Gastrocnemius medialis (tissue), 4 donors: ENCODE measurements around the gene ABO.

Experiments used
- CTCF ChIP-seq, 5 experiments: fragments of 450-650 bp in 3 of 5; fragments of 200-600 bp in 2 of 5; sonication (generic) in 2 of 5; IDR thresholded peaks in 4 of 5; conservative IDR thresholded peaks in 1 of 5; 1 replicate in 4 of 5; 2 replicates in 1 of 5; pipeline ENCODE4 v1.5.1; 2016 to 2019; ENCODE audit warnings: antibody characterized with exemption in 5 of 5, mild to moderate bottlenecking in 3 of 5, moderate library complexity in 3 of 5
- POLR2A ChIP-seq, 2 donors: fragments of 450-650 bp; IDR thresholded peaks; one replicate each; pipeline ENCODE4 v1.6.1; 2017; ENCODE audit warnings: antibody characterized with exemption in 2 of 2, mild to moderate bottlenecking in 2 of 2, moderate library complexity in 2 of 2

GRCh38 chr9:133277467-133277866 is 2.5 kb upstream of the ABO start:
- no peak for TF ChIP-seq POLR2A (IDR thresholded peaks at IDR 0.05)
- no peak for TF ChIP-seq CTCF (IDR thresholded peaks at IDR 0.05 in 4 of 5, conservative IDR thresholded peaks at IDR 0.05 in 1 of 5)
